Kidney glomerular epithelial cell (primary cell): ENCODE measurements around the gene TTLL10.

Experiments
- DNase-seq: peaks from one replicate; lab custom pipeline; 2025; lab: John Stamatoyannopoulos, UW

The TTLL10 gene

DNA sequence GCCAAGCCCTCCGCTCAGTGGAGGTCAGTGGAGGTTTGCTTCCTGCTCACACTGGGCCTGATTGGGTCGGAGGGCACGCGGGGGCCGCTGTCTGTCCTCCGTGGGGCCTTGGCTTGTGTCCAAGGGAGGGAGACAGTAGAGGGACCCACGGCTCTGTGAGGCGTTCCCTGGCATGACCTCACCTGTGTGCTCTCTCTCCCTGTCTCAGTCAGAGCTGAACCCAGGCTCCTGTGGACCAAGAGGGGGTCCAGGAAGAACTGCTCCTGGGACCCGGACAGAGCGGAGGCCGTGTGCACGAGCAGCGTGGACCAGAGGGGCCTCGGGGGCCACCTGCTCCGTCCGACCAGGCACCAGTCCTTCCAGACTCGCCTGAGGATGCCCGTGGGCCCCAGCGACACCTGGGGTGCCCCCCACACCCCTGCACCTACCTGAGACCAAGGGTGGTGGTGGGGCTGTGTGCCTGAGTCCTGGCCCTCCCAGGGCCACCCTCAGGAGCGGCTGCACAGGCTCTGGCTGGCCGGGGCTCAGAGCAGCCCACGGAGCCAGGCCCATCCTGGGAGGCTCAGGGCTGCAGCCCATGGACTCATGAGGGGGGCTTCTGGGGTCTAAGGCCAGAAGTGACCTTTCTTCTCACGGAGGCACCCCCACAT is 13.3 kb upstream of the TTLL10 start:
- no peak for DNase-seq

DNA sequence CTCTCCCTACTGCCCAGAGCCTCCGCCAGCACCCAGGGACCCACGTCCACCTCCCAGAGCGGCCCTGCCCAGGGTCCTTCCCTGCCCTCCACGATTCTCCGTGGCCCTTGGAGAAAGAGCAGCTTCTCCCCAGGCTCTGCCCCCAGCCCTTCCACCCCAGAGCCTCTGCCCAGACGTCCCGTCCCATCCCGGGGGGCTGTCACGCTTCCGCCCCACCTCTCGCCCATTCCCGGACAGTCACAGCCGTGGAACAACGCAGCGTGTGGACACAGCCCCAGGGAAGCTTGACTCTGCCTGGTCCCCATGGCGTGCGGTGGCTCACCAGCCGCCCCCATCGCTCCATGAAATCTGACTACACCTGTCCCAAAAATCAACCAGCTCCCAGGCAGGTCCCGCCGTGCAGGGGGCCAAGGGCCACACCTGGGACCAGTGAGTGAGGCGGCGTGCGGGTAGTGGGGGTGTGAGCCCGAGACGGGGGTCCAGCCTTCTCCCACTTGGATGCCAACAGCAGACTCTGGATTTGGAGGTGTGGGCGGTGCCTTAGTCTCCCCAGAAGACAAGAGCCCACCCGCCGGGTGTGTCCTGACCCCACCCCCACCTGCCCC is 12.5 kb upstream of the TTLL10 start:
- DNase-seq: no peak

DNA sequence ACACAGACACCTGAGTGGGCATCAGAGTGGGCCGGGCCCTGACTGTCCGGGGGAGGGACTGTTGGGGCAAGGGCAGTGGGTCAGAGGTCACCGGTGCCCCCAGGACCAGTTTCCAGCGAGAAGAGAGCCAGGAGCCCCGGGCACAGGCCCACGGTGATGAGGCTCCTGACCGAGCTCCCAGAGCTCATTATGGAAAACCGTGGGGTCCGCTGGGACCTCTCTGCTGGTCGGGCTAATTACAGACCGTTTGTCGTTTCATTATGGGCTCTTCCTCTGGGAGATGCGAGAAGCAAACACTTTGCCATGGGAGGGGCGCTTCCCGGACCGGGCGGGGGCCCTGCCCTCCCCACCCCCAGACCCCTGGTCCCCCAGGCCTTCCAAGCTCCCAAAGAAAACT is 12.0 kb upstream of the TTLL10 start:
- no peak for DNase-seq

DNA sequence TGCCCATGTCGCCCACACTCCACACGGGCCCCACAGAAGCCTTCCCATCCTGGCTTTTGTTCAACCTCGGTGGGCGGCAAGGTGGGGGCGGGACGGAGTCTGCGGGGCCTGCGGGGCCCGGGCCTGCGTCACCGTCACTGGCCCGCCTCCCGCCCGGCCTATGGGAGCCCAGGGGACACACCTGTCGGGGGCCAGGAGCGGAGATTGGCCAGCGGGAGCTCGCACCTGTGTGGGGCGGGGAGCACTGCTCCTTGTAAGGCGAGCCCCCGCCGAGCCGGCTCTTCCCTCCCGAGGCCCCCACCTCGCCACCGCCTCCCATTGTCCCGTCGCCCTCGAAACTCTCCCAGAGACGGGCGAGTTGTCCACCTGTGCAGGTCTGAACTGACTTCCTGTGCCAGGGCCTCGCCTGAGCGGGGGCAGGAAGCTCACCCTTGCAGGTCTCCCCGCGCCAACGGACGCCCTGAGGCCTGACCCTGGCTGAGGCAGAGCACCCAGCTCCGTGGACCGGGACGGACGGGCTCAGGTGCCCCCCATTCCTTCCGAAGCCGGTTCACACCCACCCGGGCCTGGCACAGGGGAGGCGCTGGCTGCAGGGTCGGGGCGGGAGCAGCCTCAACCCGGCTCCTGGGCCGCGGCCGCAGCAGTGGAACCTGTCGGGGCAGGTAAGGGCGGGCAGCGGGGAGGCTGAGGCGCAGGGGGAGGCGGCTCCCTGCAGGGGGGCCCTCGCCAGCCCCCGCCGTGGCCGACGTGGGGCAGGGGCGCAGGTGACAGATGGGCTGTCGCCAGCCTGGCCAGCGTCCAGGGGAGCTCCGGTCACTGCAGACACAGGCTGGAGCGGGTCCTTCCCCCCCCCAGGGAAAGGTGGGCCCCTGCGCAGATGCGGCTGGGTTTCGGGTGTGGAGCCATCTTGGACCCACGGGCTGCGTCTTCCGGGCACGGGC is 10.8 kb upstream of the TTLL10 start:
- no peak for DNase-seq

DNA sequence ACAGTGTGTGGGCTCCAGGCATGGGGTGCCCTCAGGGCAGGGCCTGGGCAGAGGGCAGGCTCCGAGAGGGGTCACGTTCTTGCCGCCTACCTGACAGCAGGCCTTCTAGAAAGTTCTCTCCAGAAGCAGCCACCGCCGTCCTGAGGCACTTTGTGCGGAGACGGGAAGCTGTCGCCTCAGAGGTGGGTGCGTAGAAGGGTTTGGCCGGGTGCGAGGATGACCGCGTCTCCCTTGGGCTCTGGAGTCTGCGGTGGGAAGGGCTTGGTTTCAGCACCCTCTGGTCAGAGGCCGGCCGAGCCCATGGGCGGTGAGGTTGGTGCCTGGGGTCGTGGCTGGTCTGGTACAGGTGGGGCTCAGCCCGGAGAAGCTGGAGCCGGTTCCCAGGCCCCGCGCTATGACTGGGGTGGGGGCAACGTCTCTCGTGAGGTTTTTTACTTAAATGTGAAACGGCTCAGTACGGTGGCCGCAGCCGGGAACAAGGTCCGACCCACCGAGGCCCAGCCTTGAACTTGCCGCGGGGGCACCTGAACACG is 10.1 kb upstream of the TTLL10 start:
- DNase-seq: no peak

DNA sequence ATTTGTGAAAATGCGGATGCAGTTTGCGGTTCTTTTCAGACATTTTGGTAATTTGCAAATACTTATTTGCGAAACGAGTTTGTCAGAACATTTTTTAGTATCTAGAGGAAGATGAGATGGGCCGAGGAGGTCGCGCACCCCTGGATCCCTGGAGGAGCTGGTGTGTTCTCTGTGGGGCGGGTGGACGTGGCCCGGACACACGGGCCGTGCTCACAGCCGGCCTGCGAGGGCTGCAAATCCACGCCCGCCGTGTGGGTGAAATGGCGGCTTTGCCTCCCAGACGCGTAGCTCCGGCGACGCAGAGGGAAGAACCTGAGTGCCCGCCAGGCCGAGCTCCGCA is 9.3 kb upstream of the TTLL10 start:
- no peak for DNase-seq

DNA sequence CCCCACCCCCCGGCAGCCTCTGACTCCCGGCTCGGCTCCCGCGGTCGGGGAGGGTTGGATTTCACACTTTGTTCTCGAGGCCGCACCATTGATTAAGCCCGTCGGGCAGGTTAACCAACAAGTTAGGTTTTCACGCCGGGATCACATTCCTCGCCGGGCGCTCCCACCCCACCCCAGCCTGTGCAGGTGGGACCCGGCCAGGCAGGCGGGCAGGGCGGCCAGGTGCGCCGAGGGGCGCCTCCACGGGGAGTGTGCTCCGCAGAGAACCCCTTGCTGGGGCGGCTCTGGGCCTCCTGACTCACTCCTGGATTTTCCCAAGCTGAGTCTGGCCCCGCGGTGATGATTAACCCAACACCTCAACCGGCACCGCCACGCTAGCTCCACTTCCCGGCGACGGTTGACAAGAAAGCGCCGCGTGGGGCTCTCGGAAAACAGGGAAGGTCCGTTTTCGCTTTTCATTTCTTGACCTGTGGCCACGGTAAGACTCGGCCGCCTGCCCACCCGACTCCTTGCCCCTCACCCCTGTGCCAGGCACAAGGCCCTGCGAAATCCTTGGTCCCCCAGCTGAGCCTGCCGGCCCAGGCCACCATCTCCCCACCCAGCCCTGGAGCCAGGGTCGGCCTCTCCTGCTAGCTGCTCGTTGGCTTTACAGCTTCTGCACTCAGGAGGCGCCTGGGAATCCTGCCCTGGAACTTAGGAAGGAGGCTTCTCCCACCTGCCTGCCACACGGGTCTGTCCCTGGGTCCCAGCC is 8.8 kb upstream of the TTLL10 start:
- peak; percentile 89 for DNase-seq

DNA sequence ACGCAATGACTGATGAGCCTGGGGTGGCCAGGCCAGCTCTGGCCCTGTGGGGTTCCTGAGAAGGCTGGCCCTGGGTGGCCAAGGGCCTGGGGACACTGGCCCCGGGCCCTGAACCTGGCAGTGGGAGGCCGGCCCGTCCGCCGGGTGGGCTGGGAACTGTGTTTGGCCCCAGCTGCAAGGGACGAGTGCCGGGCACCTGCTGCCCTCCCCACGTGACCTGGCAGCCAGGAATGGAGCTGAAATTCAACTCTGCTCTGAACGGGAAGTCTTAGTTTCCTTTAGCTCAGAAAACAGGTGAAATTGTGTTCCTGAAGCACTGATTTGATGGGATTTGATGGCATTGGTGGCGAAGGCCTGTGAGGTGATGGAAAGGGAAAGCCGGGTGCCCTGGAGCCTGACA is 8.2 kb upstream of the TTLL10 start:
- DNase-seq: peak; percentile 50

DNA sequence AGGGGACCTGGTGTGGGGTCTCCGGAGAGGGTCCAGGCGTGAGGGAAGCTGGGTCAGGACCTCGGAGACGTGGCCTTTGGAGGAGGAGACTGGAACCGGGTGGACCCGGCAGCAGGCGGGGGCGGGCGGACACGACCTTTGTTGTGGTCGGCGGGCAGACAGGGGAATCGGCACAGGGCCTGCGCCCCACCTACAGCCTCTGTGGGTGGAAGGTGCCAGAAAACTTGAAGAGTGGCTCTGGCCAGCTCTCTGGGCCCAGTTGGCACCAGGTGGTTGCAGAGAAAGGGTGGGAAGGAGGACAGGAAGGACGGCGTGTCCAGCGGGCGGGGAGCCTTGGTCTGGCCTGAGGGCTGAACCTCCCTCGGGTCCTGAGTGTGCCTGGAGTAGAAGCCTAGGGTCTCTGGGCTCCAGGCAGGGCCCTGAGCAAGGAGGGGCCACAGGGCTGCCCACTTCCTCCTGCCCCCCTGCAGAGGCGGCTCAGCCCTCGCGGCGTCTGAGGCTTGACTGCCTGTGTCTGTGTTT is 7.7 kb upstream of the TTLL10 start:
- peak; percentile 50 for DNase-seq

DNA sequence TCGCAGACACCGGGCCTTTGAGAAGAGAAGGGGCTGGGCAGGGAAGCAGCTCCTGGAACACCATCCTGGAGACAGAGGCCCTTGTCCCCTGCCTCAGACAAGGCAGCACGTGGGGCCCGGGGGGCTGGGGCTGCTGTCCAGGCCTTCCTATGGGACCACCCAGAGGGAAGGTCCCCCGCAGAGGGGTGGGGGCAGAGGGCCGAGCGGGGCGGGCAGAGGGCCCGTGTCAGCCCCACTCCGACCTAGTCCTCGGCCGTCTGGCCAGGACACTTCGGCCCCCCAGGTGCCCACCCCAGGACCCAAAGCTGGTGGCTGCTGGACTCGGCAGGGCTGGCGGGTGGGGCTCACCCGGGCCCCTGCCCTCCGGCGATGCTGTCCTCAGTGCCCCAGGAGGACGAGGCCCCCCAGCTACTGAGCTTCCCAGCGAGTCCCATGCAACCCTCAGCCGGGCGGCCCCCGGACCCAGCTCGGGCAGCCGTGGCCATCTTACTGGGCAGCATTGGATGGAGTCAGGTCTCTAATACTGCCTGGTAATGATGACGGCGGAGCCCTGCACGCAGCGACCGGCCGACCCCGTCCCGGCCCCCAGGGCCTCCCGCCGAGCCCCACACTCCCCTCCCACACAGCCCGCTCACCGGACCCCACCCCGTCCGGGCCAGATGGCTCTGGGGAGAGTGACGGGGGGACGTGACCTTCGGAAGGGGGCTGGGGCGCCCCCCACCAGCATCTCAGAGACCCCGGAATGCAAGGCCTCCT is 6.9 kb upstream of the TTLL10 start:
- no peak for DNase-seq

DNA sequence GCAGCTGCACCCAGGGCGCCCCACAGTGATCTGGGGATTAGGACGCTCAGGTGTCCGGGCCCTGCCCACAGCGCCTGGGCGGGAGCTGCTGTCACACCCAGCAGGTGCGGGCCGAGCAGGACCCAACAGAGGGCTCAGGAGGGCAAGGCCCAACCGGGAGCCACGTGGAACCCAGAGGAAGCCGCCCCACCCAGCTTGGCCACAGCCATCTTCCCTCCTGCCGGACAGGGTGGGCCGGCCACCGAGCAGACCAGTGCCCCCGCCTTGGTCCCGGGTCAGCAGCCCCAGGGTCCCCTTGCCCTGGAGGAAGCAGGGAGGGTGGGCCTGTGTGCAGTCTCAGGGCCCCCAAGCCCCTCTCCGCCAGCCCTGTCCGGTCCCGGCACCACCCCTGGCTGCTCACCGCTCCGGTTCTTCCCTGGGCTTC is 6.3 kb upstream of the TTLL10 start:
- DNase-seq: no peak

DNA sequence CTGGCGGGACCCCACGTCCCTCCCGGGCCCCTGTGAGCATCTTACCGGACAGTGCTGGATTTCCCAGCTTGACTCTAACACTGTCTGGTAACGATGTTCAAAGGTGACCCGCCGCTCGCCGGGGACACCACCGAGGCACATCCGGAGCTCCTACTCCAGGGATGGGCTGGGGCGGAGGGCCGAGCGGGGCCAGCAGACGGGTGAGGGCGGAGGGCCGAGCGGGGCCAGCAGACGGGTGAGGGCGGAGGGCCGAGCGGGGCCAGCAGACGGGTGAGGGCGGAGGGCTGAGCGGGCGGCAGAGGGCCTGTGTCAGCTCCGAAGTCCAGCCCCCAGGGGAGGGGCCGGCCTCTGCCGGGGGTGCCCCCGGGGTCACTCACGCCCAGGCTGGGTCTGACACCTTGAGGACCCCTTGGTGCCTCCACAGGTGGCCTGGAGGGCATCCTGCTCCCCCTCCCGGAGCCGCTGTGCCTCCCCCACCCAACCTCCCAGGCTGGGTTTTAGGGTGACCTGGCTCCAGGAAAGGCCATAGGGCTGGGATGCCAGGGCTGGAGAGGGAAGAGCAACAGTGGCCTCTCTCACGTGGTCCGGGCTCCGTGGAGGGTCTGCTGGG is 5.7 kb upstream of the TTLL10 start:
- no peak for DNase-seq

DNA sequence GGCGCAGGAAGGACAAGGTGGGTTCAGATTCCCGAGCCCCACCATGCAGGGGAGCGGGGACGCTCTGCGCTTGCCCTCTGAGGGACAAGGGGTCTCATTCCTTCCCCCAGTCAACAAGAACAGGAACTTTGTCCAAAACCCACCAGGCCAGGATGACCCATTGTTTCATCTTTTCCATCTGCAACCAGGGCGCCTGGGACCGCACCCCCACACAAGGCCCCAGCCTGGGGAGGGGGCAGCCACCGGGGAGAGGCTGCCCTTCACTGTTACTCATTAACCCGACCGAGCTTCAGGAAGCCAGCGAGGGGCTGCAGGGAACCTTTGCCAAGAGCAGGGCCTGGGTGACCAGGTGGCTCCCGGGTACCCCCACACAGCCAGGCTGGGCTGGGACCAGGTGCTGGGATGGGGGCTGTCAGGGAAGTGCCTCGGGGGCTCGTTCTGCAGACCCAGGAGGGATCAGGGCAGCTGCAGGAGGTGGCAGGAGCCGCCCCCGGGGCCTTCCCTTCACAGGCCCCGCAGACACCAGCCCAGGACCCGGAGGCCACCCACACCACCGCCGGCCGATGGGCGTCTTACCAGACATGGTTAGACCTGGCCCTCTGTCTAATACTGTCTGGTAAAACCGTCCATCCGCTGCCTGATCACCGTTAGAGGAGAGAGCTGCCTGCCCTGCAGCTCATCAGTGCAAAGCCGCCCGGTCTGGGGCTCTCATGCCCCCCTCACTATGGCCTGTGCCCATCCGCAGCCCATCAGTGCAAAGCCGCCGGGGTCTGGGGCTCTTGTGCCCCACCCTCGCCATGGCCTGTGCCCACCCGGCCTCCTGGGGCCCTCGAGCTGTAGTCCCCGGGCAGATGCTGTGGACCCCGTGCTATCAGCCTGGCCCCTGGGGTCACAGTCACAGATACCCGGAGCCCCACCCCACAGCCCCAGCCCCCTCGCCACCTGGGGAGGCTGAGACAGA is 4.9 kb upstream of the TTLL10 start:
- no peak for DNase-seq

DNA sequence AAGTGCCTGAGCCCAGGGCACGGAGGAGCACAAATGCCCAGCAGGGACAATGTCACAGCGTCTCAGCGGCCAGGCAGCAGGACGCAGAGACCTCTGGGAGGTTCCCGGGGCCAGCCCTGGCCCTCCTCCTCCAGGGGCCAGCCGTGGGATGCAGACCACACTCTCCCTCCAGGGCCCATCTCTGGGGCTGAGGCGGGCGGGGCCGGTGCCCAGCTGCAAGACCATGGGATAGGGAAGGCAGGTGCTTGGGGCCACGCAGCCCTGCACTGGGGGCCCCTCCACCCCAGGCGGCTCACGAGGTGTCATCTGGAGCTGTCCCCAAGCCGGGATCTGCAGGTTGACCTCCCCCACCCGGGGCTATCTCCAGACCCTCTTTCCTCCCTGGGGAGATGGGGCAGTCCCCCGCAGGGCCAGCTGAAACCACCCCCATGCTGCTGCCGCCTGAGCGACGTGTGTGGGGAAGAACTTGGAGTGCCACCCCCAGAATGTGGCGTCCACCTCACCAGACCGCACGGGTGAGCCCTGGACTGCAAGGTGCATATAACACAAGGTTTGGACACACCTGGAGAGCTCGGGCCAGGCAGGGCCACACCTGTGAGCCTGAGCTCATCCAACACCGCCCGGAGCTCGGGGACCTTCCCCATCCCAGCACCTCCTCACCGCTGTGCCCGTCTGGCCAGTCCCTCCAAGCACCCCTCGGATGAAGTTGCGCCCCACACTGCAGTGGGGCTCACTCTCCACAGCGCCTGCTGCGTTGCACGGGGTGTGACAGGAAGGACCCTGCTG is 4.1 kb upstream of the TTLL10 start:
- no peak for DNase-seq

DNA sequence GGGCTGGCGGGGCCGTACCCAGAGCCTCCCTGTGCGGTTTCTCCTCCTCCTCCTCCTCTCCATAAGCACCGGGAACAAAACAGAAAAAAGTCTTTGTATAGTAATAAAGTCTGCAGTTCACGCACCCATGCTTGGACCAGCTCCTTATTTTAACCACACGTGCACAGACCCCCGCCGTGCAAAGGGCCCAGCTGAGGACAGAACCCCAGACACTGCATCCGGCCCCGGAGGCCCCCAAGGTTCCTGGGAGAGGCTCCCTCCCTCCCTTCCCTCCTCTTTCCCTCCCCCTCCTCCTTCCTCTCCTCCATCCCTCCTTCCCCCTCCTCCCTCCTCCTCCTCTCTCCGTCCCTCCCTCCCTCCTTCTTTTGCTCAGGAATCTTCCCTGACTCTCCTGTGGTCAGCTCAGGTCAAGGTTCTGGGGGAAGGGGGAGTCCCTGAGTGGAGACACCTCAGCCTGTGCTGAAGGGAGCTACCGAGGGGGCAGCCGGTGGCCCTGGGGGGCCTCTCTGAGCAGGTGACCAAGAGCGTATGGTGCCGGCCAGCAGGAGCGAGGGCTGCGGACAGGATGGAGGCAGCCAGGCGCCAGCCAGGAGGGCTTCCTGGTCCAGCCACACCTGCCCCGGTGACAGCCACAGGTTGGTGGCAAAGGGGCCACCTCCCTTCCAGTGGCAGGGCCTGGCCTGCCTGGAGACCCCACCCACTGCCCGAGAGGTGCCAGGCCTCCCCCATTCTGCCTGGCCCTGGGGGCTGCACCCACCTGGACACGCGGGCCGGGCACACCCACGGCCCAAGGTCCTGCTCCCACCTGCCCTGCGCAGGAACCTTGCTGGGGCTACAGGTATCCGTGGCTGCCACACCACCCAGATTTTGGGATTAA is 3.2 kb upstream of the TTLL10 start:
- DNase-seq: peak; percentile 40

DNA sequence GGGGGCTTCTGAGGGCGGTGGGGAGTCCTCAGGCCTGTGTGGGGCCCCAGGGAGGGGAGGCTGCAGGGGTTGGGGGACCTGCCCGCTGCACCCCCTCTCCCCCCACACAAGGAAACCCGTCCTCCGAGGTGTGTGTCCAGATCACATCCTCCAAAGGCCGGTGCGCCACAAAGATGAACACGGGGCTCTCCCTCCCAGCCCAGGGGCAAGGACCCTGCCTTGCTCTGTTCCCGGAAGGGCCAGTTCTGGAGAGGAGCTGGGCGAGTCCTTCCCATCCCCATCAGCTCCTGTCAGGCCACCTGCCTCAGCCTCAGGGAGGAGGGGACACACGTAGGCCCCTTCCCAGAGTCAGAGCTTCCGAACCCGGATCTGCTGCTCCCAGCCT is 2.5 kb upstream of the TTLL10 start:
- no peak for DNase-seq

DNA sequence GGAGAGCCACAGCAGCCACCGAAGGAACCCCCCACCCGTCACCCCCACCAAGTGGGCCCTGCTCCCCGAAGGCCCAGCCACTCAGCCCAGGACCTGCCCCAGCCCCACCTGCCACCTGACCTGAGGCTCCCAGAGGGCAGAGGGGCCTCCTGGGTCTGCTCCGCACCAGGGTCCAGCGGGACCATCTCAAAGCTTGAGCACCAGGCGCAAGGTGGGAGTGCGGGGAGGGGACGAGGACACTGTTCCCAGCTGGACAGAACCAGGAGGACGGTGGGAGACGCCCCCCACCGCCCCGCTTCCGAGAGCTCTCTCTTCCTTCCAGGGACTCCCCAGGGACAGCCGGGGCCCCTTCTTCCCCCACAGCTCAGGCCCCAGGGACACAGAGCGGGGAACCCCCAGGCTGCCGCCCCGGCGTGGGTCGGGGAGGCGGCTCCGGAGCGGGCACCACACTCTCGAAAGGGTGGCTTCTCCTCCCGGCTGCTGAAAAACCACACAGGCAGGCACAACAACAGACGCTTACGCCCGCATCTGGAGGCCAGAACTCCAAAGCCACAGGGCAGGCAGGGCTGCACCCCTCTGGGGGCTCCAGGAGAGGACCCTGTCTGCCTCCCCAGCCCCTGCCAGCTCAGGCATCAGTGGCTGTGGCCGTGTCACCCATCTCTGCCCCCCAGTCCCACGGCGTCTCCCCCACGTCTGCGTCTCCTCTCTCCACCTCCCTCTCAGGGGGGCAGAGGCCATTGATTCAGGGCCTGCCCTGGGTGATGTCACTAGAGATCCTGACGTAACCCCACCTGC is 1.9 kb upstream of the TTLL10 start:
- no peak for DNase-seq
